HepG2 (cell line): Measurements from ENCODE around the gene ALDH3B2. TPM values are rescaled to one million over a fixed set of nuclear protein-coding genes. Genes with fewer than 3 reads are reported as not detected.

Experiments
- ATF7-NPFF ChIP-seq: sonication (generic); formaldehyde crosslinking; IDR thresholded peaks from 2 replicates; pipeline ENCODE4 v1.8.1; 2023; ENCODE audit warnings: mild to moderate bottlenecking, low read depth, missing genetic modification reagents, moderate library complexity
- CBX5 ChIP-seq: sonication (generic); formaldehyde crosslinking; IDR thresholded peaks from 2 replicates; pipeline ENCODE4 v1.4.0; 2020; ENCODE audit warnings: missing genetic modification reagents, borderline replicate concordance
- CC2D1A ChIP-seq: sonication (generic); formaldehyde crosslinking; IDR thresholded peaks from 2 replicates; pipeline ENCODE4 v1.8.1; 2023; ENCODE audit warnings: mild to moderate bottlenecking, missing genetic modification reagents
- EP300 ChIP-seq, 3 experiments: sonication (generic) in 1 of 3; formaldehyde crosslinking in 1 of 3; IDR thresholded peaks; 2 replicates each; pipeline versions ENCODE4 v1.5.1 to v1.6.1; 2011 to 2020; ENCODE audit warnings: low read depth in 2 of 3, low read length in 2 of 3, borderline replicate concordance in 1 of 3, improper control_type of control experiment in 1 of 3, mild to moderate bottlenecking in 1 of 3, missing genetic modification reagents in 1 of 3, moderate library complexity in 1 of 3
- FOSL1 ChIP-seq: sonication (generic); formaldehyde crosslinking; IDR thresholded peaks from 2 replicates; pipeline ENCODE4 v1.9.0; 2021; ENCODE audit warnings: missing genetic modification reagents, borderline replicate concordance
- FOXP1 ChIP-seq, 2 experiments: fragments of 450-650 bp in 1 of 2; IDR thresholded peaks; 2 replicates each; pipeline ENCODE4 v1.6.1; 2017 to 2018; ENCODE audit warnings: antibody characterized with exemption in 1 of 2
- MXI1 ChIP-seq: IDR thresholded peaks from 3 replicates; pipeline ENCODE4 v1.6.1; 2012; ENCODE audit warnings: low read depth, low read length, inconsistent platforms, borderline replicate concordance
- SMAD9 ChIP-seq: sonication (generic); formaldehyde crosslinking; IDR thresholded peaks from 2 replicates; pipeline ENCODE4 v1.5.1; 2020; ENCODE audit warnings: mild to moderate bottlenecking, missing genetic modification reagents
- SP5 ChIP-seq: IDR thresholded peaks from 2 replicates; pipeline ENCODE4 v1.6.1; 2016; ENCODE audit warnings: low read depth, borderline replicate concordance
- TARDBP ChIP-seq: sonication (generic); formaldehyde crosslinking; IDR thresholded peaks from 2 replicates; pipeline ENCODE4 v1.8.0; 2022; ENCODE audit warnings: mild to moderate bottlenecking, missing genetic modification reagents
- polyA plus RNA-seq, 8 experiments: library from polyadenylated mRNA; depleted of rRNA in 3 of 8; stranded (reverse) in 7 of 8; unstranded in 1 of 8; fragments of >200 nt; fragmentation: Illumina TruSeq in 4 of 8; extraction: Trizol in 4 of 8; gene quantifications; 2 replicates each; pipeline versions ENCODE4 v1.2.1 to v1.2.3, GENCODE V29; 2011 to 2016; ENCODE audit warnings: low read depth in 4 of 8, missing spikeins in 1 of 8, mixed read lengths in 1 of 8; ENCODE audit not compliant: insufficient read depth in 1 of 8
- total RNA-seq, 5 experiments: library from RNA; depleted of rRNA; stranded (reverse); fragments of >200 nt; fragmentation: Illumina TruSeq; extraction: Trizol; gene quantifications; 2 replicates each; pipeline ENCODE4 v1.2.3, GENCODE V29; 2016; ENCODE audit warnings: low read depth in 1 of 5
- TF ChIP-seq, protein P1 (sequence below): sonication (generic); formaldehyde crosslinking; IDR thresholded peaks from 2 replicates; pipeline ENCODE4 v1.4.0; 2020; ENCODE audit warnings: missing genetic modification reagents
- TF ChIP-seq, protein P2 (sequence below): sonication (generic); formaldehyde crosslinking; conservative IDR thresholded peaks from 2 replicates; pipeline ENCODE4 v1.8.0; 2022; ENCODE audit warnings: mild to moderate bottlenecking, moderate library complexity, missing genetic modification reagents
- TF ChIP-seq, protein P3 (sequence below): sonication (generic); formaldehyde crosslinking; IDR thresholded peaks from 2 replicates; pipeline ENCODE4 v1.4.0; 2020; ENCODE audit warnings: mild to moderate bottlenecking, missing genetic modification reagents
- TF ChIP-seq, protein P4 (sequence below): sonication (generic); formaldehyde crosslinking; IDR thresholded peaks from 2 replicates; pipeline ENCODE4 v1.8.0; 2022; ENCODE audit warnings: mild to moderate bottlenecking, missing genetic modification reagents, moderate library complexity
- TF ChIP-seq, protein P5 (sequence below): sonication (generic); formaldehyde crosslinking; conservative IDR thresholded peaks from 2 replicates; pipeline ENCODE4 v1.8.0; 2022; ENCODE audit warnings: low read depth, missing genetic modification reagents
- TF ChIP-seq, protein P6 (sequence below): conservative IDR thresholded peaks from 2 replicates; pipeline ENCODE4 v1.6.1; 2018; ENCODE audit warnings: missing genetic modification reagents

ALDH3B2 gene
- total and polyA plus RNA-seq, 2 of the 13 experiments (the other 11 are each of a cell fraction or from before 2014, with no cell fraction given) = not detected

DNA sequence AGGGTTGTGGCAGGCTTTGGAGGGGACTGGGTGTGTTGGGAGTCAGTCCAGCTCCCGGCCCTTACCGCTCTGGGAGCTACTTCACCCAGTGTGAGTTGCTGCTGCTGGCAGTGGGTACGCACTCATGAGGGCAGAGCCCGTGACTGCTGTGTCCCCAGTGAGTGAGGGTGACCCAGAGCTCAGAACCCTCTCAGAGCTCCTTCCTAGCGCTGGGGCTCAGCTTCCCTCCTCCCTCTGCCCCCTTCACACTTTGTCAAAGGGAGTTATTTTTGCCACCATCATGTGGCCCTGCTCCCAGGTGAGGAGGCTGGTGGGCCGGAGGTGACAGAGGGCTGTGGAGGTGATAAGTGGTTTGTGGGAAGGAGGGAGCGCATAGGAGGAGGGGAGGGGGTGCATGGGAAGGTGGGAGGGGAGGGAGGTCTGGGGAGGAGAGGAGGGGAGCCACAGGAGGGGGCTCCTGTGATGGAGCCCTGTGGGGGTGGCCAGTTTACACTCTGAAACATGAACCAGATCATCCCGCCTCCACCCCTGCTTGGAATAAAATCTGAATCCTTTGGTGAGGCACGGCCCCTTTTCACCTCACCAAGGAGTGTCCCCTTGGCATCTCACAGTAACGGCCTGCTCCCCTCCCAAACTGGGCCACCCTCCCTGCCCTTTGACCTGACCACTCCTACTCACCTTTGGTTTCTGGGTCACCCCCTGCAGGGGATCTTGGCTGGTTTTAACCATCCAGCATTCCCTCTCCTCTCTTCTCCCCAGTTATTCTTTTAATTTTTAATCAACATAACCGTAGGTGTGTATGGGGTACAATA is 57.8 kb downstream of the ALDH3B2 start (continued):
- TF ChIP-seq, protein P1, sequence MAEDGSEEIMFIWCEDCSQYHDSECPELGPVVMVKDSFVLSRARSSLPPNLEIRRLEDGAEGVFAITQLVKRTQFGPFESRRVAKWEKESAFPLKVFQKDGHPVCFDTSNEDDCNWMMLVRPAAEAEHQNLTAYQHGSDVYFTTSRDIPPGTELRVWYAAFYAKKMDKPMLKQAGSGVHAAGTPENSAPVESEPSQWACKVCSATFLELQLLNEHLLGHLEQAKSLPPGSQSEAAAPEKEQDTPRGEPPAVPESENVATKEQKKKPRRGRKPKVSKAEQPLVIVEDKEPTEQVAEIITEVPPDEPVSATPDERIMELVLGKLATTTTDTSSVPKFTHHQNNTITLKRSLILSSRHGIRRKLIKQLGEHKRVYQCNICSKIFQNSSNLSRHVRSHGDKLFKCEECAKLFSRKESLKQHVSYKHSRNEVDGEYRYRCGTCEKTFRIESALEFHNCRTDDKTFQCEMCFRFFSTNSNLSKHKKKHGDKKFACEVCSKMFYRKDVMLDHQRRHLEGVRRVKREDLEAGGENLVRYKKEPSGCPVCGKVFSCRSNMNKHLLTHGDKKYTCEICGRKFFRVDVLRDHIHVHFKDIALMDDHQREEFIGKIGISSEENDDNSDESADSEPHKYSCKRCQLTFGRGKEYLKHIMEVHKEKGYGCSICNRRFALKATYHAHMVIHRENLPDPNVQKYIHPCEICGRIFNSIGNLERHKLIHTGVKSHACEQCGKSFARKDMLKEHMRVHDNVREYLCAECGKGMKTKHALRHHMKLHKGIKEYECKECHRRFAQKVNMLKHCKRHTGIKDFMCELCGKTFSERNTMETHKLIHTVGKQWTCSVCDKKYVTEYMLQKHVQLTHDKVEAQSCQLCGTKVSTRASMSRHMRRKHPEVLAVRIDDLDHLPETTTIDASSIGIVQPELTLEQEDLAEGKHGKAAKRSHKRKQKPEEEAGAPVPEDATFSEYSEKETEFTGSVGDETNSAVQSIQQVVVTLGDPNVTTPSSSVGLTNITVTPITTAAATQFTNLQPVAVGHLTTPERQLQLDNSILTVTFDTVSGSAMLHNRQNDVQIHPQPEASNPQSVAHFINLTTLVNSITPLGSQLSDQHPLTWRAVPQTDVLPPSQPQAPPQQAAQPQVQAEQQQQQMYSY (CRISPR knock-in tag) = no peak
- TF ChIP-seq EP300 (IDR thresholded peaks at IDR 0.05; ENCODE audit: low read depth in 2 of 2, low read length in 2 of 2) = no peak
- TF ChIP-seq EP300 (CRISPR knock-in tag; IDR thresholded peaks at IDR 0.05; ENCODE audit: borderline replicate concordance) = 0 out of 2 replicates have a peak, but pooled peaks have one; percentile 10
- TF ChIP-seq, protein P2, sequence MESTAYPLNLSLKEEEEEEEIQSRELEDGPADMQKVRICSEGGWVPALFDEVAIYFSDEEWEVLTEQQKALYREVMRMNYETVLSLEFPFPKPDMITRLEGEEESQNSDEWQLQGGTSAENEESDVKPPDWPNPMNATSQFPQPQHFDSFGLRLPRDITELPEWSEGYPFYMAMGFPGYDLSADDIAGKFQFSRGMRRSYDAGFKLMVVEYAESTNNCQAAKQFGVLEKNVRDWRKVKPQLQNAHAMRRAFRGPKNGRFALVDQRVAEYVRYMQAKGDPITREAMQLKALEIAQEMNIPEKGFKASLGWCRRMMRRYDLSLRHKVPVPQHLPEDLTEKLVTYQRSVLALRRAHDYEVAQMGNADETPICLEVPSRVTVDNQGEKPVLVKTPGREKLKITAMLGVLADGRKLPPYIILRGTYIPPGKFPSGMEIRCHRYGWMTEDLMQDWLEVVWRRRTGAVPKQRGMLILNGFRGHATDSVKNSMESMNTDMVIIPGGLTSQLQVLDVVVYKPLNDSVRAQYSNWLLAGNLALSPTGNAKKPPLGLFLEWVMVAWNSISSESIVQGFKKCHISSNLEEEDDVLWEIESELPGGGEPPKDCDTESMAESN = no peak
- TF ChIP-seq, protein P3, sequence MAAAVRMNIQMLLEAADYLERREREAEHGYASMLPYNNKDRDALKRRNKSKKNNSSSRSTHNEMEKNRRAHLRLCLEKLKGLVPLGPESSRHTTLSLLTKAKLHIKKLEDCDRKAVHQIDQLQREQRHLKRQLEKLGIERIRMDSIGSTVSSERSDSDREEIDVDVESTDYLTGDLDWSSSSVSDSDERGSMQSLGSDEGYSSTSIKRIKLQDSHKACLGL (CRISPR knock-in tag) = no peak
- TF ChIP-seq, protein P4, sequence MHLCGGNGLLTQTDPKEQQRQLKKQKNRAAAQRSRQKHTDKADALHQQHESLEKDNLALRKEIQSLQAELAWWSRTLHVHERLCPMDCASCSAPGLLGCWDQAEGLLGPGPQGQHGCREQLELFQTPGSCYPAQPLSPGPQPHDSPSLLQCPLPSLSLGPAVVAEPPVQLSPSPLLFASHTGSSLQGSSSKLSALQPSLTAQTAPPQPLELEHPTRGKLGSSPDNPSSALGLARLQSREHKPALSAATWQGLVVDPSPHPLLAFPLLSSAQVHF (CRISPR knock-in tag) = no peak
- TF ChIP-seq FOSL1 = no peak
- TF ChIP-seq FOXP1 (IDR thresholded peaks at IDR 0.05) = no peak
- no peak for TF ChIP-seq FOXP1 (CRISPR knock-in tag; IDR thresholded peaks at IDR 0.05)
- TF ChIP-seq, protein P5, sequence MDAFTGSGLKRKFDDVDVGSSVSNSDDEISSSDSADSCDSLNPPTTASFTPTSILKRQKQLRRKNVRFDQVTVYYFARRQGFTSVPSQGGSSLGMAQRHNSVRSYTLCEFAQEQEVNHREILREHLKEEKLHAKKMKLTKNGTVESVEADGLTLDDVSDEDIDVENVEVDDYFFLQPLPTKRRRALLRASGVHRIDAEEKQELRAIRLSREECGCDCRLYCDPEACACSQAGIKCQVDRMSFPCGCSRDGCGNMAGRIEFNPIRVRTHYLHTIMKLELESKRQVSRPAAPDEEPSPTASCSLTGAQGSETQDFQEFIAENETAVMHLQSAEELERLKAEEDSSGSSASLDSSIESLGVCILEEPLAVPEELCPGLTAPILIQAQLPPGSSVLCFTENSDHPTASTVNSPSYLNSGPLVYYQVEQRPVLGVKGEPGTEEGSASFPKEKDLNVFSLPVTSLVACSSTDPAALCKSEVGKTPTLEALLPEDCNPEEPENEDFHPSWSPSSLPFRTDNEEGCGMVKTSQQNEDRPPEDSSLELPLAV (CRISPR knock-in tag) = no peak
- no peak for TF ChIP-seq CC2D1A
- TF ChIP-seq SP5 (CRISPR knock-in tag) = 0 out of 2 replicates have a peak, but pooled peaks have one; percentile 9
- no peak for TF ChIP-seq ATF7-NPFF
- no peak for TF ChIP-seq CBX5
- TF ChIP-seq SMAD9 (CRISPR knock-in tag) = no peak
- TF ChIP-seq, protein P6, sequence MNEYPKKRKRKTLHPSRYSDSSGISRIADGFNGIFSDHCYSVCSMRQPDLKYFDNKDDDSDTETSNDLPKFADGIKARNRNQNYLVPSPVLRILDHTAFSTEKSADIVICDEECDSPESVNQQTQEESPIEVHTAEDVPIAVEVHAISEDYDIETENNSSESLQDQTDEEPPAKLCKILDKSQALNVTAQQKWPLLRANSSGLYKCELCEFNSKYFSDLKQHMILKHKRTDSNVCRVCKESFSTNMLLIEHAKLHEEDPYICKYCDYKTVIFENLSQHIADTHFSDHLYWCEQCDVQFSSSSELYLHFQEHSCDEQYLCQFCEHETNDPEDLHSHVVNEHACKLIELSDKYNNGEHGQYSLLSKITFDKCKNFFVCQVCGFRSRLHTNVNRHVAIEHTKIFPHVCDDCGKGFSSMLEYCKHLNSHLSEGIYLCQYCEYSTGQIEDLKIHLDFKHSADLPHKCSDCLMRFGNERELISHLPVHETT (CRISPR knock-in tag) = no peak
- TF ChIP-seq TARDBP (CRISPR knock-in tag) = 0 out of 2 replicates have a peak, but pooled peaks have one; percentile 9
- TF ChIP-seq MXI1 = no peak
